Hepatocyte (in vitro differentiated cells): ENCODE measurements around the gene NKD1.

Experiments
- EZH2 ChIP-seq: fragments of 200-600 bp; sonication (generic); IDR thresholded peaks from 2 replicates; pipeline ENCODE4 v1.6.1; 2016; ENCODE audit warnings: antibody characterized with exemption, mild to moderate bottlenecking, borderline replicate concordance
- EZH2phosphoT487 ChIP-seq: fragments of 200-600 bp; sonication (generic); IDR thresholded peaks from one replicate; pipeline ENCODE4 v1.6.1; 2018; ENCODE audit warnings: antibody characterized with exemption, mild to moderate bottlenecking, low read depth, moderate library complexity; ENCODE audit not compliant: unreplicated experiment, severe bottlenecking
- TF ChIP-seq, protein P1 (sequence below): fragments of 200-600 bp; sonication (generic); IDR thresholded peaks from 2 replicates; pipeline ENCODE4 v1.5.1; 2016; ENCODE audit warnings: antibody characterized with exemption, mild to moderate bottlenecking; ENCODE audit not compliant: poor library complexity

DNA sequence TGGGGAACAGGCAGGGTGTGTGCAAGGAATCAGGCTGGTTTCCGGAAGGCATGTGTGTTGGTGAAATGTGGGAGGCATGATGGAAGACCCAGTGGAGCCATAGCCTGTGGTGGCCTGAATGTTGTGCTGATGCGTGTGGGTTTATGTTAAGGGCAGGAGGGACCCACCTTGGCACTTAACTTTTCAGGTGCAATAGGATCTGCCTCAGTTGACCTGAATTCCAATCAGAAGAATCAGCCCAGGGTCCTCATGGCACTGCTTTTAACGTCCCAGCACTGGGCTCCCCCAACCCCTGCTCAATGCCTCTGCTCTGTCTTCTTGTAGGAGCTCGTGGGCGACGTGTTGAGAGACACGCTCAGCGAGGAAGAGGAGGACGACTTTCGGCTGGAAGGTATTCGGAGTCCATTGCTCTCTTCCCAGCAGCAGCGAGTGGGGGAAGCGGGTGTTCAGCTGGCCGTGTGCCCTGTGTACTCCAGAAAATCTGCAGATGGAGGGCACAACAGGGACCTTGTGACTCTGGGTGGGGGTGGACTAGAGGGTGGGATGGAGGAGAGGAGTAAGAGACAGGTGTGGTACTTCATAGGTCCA is 59.9 kb downstream of the NKD1 start:
- TF ChIP-seq, protein P1, sequence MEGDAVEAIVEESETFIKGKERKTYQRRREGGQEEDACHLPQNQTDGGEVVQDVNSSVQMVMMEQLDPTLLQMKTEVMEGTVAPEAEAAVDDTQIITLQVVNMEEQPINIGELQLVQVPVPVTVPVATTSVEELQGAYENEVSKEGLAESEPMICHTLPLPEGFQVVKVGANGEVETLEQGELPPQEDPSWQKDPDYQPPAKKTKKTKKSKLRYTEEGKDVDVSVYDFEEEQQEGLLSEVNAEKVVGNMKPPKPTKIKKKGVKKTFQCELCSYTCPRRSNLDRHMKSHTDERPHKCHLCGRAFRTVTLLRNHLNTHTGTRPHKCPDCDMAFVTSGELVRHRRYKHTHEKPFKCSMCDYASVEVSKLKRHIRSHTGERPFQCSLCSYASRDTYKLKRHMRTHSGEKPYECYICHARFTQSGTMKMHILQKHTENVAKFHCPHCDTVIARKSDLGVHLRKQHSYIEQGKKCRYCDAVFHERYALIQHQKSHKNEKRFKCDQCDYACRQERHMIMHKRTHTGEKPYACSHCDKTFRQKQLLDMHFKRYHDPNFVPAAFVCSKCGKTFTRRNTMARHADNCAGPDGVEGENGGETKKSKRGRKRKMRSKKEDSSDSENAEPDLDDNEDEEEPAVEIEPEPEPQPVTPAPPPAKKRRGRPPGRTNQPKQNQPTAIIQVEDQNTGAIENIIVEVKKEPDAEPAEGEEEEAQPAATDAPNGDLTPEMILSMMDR: no peak
- TF ChIP-seq EZH2phosphoT487: no peak
- no peak for TF ChIP-seq EZH2
